K562 (cell line): ENCODE results near the gene NAP1L4. TPM values are rescaled to one million over a fixed set of nuclear protein-coding genes. Genes with fewer than 3 reads are reported as not detected.

Source experiments
- ELF2 ChIP-seq: fragments of 250-450 bp; sonication (Bioruptor Pico); IDR thresholded peaks from 2 replicates; pipeline ENCODE4 v1.5.0; 2021; ENCODE audit warnings: mild to moderate bottlenecking
- GTF2B ChIP-seq: IDR thresholded peaks from 2 replicates; pipeline ENCODE4 v1.6.1; 2011; ENCODE audit not compliant: insufficient read length; ENCODE audit errors: extremely low read depth
- HDAC1 ChIP-seq, 2 experiments: fragments of 450-650 bp; IDR thresholded peaks; 2 replicates each; pipeline ENCODE4 v1.6.1; 2016 to 2017; ENCODE audit warnings: inconsistent platforms in 1 of 2, mild to moderate bottlenecking in 1 of 2, moderate library complexity in 1 of 2
- KDM2B ChIP-seq: fragments of 250-450 bp; sonication (Bioruptor Pico); IDR thresholded peaks from 2 replicates; pipeline ENCODE4 v1.8.0; 2021; ENCODE audit warnings: mild to moderate bottlenecking, moderate library complexity
- POLR2H ChIP-seq: IDR thresholded peaks from 2 replicates; pipeline ENCODE4 v1.6.1; 2016; ENCODE audit warnings: missing genetic modification characterization, low read depth, mild to moderate bottlenecking, control low read depth, missing compliant biosample characterization, moderate library complexity
- RB1 ChIP-seq: fragments of 450-650 bp; IDR thresholded peaks from 2 replicates; pipeline ENCODE4 v1.6.1; 2017; ENCODE audit warnings: low read depth, mild to moderate bottlenecking
- SP1 ChIP-seq: sonication (generic); formaldehyde crosslinking; IDR thresholded peaks from 2 replicates; pipeline ENCODE4 v1.8.1; 2022; ENCODE audit warnings: mild to moderate bottlenecking, missing genetic modification reagents
- TOE1 ChIP-seq, 2 experiments: fragments of 450-650 bp in 1 of 2; sonication (generic) in 1 of 2; formaldehyde crosslinking in 1 of 2; IDR thresholded peaks; 2 replicates each; pipeline versions ENCODE4 v1.7.1 to v1.8.0; 2016 to 2022; ENCODE audit warnings: borderline replicate concordance in 2 of 2, mild to moderate bottlenecking in 2 of 2, antibody characterized with exemption in 1 of 2, inconsistent platforms in 1 of 2, low read depth in 1 of 2, missing genetic modification reagents in 1 of 2, moderate library complexity in 1 of 2
- ZNF407 ChIP-seq: fragments of 450-650 bp; IDR thresholded peaks from 2 replicates; pipeline ENCODE4 v1.6.1; 2016; ENCODE audit warnings: low read depth
- polyA plus RNA-seq, 8 experiments: library from polyadenylated mRNA; depleted of rRNA in 4 of 8; stranded (reverse) in 5 of 8; unstranded in 3 of 8; fragments of >200 nt; fragmentation: Nextera tagmentation in 2 of 8; fragmentation: Illumina TruSeq in 1 of 8; extraction: Ambion mirVana in 2 of 8; extraction: Trizol in 1 of 8; gene quantifications; 2 replicates each; pipeline versions ENCODE4 v1.2.1 to v1.2.3, GENCODE V29; 2011 to 2014; ENCODE audit warnings: inconsistent platforms in 1 of 8, missing spikeins in 1 of 8
- total RNA-seq, 7 experiments: library from RNA; depleted of rRNA in 6 of 7; stranded (reverse); fragments of >200 nt in 6 of 7; fragmentation: Illumina TruSeq in 2 of 7; extraction: Trizol in 2 of 7; gene quantifications; 2 replicates each; pipeline versions ENCODE4 v1.2.1 to v1.2.3, GENCODE V29; 2011 to 2021; ENCODE audit warnings: low replicate concordance in 1 of 7
- TF ChIP-seq, protein P1 (sequence below): fragments of 250-450 bp; sonication (Bioruptor Pico); IDR thresholded peaks from 2 replicates; pipeline ENCODE4 v1.9.0; 2021; ENCODE audit warnings: mild to moderate bottlenecking, inconsistent platforms
- TF ChIP-seq, protein P2 (sequence below): fragments of 250-450 bp; sonication (Bioruptor Pico); IDR thresholded peaks from 2 replicates; pipeline ENCODE4 v1.8.0; 2021; ENCODE audit warnings: moderate library complexity, mild to moderate bottlenecking, inconsistent platforms
- TF ChIP-seq, protein P3 (sequence below), 2 experiments: IDR thresholded peaks; 2 replicates each; pipeline ENCODE4 v1.6.1; 2011; ENCODE audit warnings: borderline replicate concordance in 1 of 2, control low read depth in 1 of 2, low read depth in 1 of 2, low read length in 1 of 2, mild to moderate bottlenecking in 1 of 2, mixed read lengths in 1 of 2, moderate library complexity in 1 of 2; ENCODE audit not compliant: insufficient read depth in 1 of 2, insufficient read length in 1 of 2, poor library complexity in 1 of 2, severe bottlenecking in 1 of 2; ENCODE audit errors: extremely low read depth in 1 of 2

NAP1L4 gene
- total and polyA plus RNA-seq, 9 of the 15 experiments (the other 6 are each of a cell fraction or from before 2014, with no cell fraction given) = 34.1 to 237 (median 179) TPM

- peak; percentile 74; the same call in 1 of the 2 replicates for TF ChIP-seq SP1 (CRISPR knock-in tag)
- TF ChIP-seq, protein P1, sequence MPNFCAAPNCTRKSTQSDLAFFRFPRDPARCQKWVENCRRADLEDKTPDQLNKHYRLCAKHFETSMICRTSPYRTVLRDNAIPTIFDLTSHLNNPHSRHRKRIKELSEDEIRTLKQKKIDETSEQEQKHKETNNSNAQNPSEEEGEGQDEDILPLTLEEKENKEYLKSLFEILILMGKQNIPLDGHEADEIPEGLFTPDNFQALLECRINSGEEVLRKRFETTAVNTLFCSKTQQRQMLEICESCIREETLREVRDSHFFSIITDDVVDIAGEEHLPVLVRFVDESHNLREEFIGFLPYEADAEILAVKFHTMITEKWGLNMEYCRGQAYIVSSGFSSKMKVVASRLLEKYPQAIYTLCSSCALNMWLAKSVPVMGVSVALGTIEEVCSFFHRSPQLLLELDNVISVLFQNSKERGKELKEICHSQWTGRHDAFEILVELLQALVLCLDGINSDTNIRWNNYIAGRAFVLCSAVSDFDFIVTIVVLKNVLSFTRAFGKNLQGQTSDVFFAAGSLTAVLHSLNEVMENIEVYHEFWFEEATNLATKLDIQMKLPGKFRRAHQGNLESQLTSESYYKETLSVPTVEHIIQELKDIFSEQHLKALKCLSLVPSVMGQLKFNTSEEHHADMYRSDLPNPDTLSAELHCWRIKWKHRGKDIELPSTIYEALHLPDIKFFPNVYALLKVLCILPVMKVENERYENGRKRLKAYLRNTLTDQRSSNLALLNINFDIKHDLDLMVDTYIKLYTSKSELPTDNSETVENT = peak; percentile 50; the same call in 1 of the 2 replicates
- TF ChIP-seq ZNF407 = no peak
- TF ChIP-seq, protein P2, sequence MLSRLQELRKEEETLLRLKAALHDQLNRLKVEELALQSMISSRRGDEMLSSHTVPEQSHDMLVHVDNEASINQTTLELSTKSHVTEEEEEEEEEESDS (CRISPR knock-in tag) = no peak
- peak; percentile 57 for TF ChIP-seq TOE1 (IDR thresholded peaks at IDR 0.05; ENCODE audit: borderline replicate concordance)
- TF ChIP-seq TOE1 (CRISPR knock-in tag; IDR thresholded peaks at IDR 0.05; ENCODE audit: borderline replicate concordance, low read depth) = no peak
- TF ChIP-seq ELF2 (CRISPR knock-in tag) = no peak
- TF ChIP-seq, protein P3, sequence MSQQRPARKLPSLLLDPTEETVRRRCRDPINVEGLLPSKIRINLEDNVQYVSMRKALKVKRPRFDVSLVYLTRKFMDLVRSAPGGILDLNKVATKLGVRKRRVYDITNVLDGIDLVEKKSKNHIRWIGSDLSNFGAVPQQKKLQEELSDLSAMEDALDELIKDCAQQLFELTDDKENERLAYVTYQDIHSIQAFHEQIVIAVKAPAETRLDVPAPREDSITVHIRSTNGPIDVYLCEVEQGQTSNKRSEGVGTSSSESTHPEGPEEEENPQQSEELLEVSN (IDR thresholded peaks at IDR 0.05; ENCODE audit: borderline replicate concordance in 1 of 2, extremely low read depth in 1 of 2, insufficient read depth in 1 of 2, insufficient read length in 1 of 2, low read depth in 1 of 2, low read length in 1 of 2, poor library complexity in 1 of 2, severe bottlenecking in 1 of 2) = peak; percentile 91 to 98
- peak in 1 of 2 experiments; percentile 69; a peak in 2 of 4 replicates for TF ChIP-seq HDAC1 (IDR thresholded peaks at IDR 0.05)
- TF ChIP-seq RB1 = peak; percentile 13; the same call in 1 of the 2 replicates
- TF ChIP-seq KDM2B (CRISPR knock-in tag) = peak; percentile 62; the same call in 1 of the 2 replicates
- TF ChIP-seq GTF2B = no peak
- TF ChIP-seq POLR2H = peak; percentile 90
Measured at GRCh38 chr11:2928605-2929530, 63.3 kb downstream of the NAP1L4 start, which contains the start of gene PHLDA2 (continued).
